Left renal pelvis (tissue), 4 donors: ENCODE data around the gene SCUBE1. TPM values are rescaled to one million over a fixed set of nuclear protein-coding genes. Genes with fewer than 3 reads are reported as not detected.

ENCODE experiments used
- DNase-seq, 4 donors: peaks; one replicate each; pipeline ENCODE4 v3.0.0-alpha.2; 2013; ENCODE audit warnings: low read depth in 4 of 4, low spot score in 3 of 4
- polyA plus RNA-seq, 4 donors: library from polyadenylated mRNA; unstranded; fragments of 120-200 nt; gene quantifications; one replicate each; pipeline ENCODE4 v1.2.1, GENCODE V29; 2013; ENCODE audit not compliant: insufficient read length in 4 of 4

SCUBE1 gene
- polyA plus RNA-seq, 4 donors, result 7.7 to 42.2 (median 9.9) TPM

- no peak for DNase-seq
Observed at GRCh38 chr22:43304831-43305590, 38.2 kb downstream of the SCUBE1 start.

- DNase-seq, result no peak
Observed at GRCh38 chr22:43303751-43304150, 39.4 kb downstream of the SCUBE1 start.

GRCh38 chr22:43303166-43303565 is 40.0 kb downstream of the SCUBE1 start:
- DNase-seq, result no peak

- no peak for DNase-seq
Observed at GRCh38 chr22:43302531-43303041, 40.6 kb downstream of the SCUBE1 start.

GRCh38 chr22:43301866-43302265 is 41.3 kb downstream of the SCUBE1 start:
- DNase-seq, result no peak

GRCh38 chr22:43300891-43301676 is 42.1 kb downstream of the SCUBE1 start:
- no peak for DNase-seq

- DNase-seq, result no peak
Observed at GRCh38 chr22:43299736-43300135, 43.4 kb downstream of the SCUBE1 start.

GRCh38 chr22:43298062-43298801 is 44.9 kb downstream of the SCUBE1 start:
- no peak for DNase-seq

- no peak for DNase-seq
Observed at GRCh38 chr22:43297270-43298061, 45.7 kb downstream of the SCUBE1 start.

GRCh38 chr22:43296276-43296902 is 46.8 kb downstream of the SCUBE1 start:
- DNase-seq, result no peak

GRCh38 chr22:43295660-43296059 is 47.5 kb downstream of the SCUBE1 start:
- DNase-seq, result no peak

GRCh38 chr22:43295173-43295572 is 48.0 kb downstream of the SCUBE1 start:
- no peak for DNase-seq

- DNase-seq, result no peak
Observed at GRCh38 chr22:43293655-43294392, 49.3 kb downstream of the SCUBE1 start.

- DNase-seq, result no peak
Observed at GRCh38 chr22:43293259-43293654, 49.9 kb downstream of the SCUBE1 start.

GRCh38 chr22:43292630-43293018 is 50.5 kb downstream of the SCUBE1 start:
- no peak for DNase-seq

- no peak for DNase-seq
Observed at GRCh38 chr22:43291381-43291780, 51.8 kb downstream of the SCUBE1 start.

GRCh38 chr22:43289976-43290721 is 53.0 kb downstream of the SCUBE1 start:
- DNase-seq, result no peak

GRCh38 chr22:43289531-43289963 is 53.6 kb downstream of the SCUBE1 start:
- DNase-seq, result no peak
